Karpas-422 (cell line): ENCODE data around the gene IQCH. TPM values are rescaled to one million over a fixed set of nuclear protein-coding genes. Genes with fewer than 3 reads are reported as not detected.

Experiments used
- DNase-seq: peaks from one replicate; pipeline ENCODE4 v3.0.0-alpha.2; 2015
- H2AFZ ChIP-seq: fragments of 200-600 bp; sonication (generic); 2 replicates; pipeline ENCODE4 v1.6.1; 2014; ENCODE audit warnings: antibody characterized with exemption, low read length, mixed read lengths
- H3K27ac ChIP-seq: fragments of 200-600 bp; sonication (generic); 2 replicates; pipeline ENCODE4 v1.5.1; 2014; ENCODE audit warnings: mild to moderate bottlenecking, low read length, moderate library complexity
- H3K27me3 ChIP-seq: fragments of 200-600 bp; sonication (generic); 2 replicates; pipeline ENCODE4 v1.6.1; 2014; ENCODE audit warnings: low read length, mixed read lengths
- H3K36me3 ChIP-seq: fragments of 200-600 bp; sonication (generic); 2 replicates; pipeline ENCODE4 v1.6.1; 2014; ENCODE audit warnings: low read length, mixed read lengths; ENCODE audit not compliant: insufficient read depth
- H3K4me1 ChIP-seq: fragments of 200-600 bp; sonication (generic); 2 replicates; pipeline ENCODE4 v1.6.1; 2014; ENCODE audit warnings: mild to moderate bottlenecking, low read length, mixed read lengths
- H3K4me2 ChIP-seq: fragments of 200-600 bp; sonication (generic); 2 replicates; pipeline ENCODE4 v1.6.1; 2014; ENCODE audit warnings: low read length, low read depth, mild to moderate bottlenecking; ENCODE audit not compliant: poor library complexity, severe bottlenecking
- H3K4me3 ChIP-seq: fragments of 200-600 bp; sonication (generic); 2 replicates; pipeline ENCODE4 v1.5.1; 2014; ENCODE audit warnings: mild to moderate bottlenecking, antibody characterized with exemption, low read length, mixed read lengths
- H3K79me2 ChIP-seq: fragments of 200-600 bp; sonication (generic); 2 replicates; pipeline ENCODE4 v1.6.1; 2014; ENCODE audit warnings: mild to moderate bottlenecking, low read length, mixed read lengths
- H3K9ac ChIP-seq: fragments of 200-600 bp; sonication (generic); 2 replicates; pipeline ENCODE4 v1.6.0; 2014; ENCODE audit warnings: low read length
- H3K9me2 ChIP-seq: fragments of 200-600 bp; sonication (generic), shearing (Covaris generic); replicated peaks from 2 replicates; pipeline ENCODE4 v1.6.0; 2014; ENCODE audit warnings: mild to moderate bottlenecking, low read length, moderate library complexity; ENCODE audit not compliant: insufficient read depth
- H3K9me3 ChIP-seq: fragments of 300-700, 200-600 bp; sonication (generic); 2 replicates; pipeline ENCODE4 v1.6.1; 2014; ENCODE audit warnings: low read length, mixed read lengths
- H4K20me1 ChIP-seq: fragments of 200-600 bp; sonication (generic); 2 replicates; pipeline ENCODE4 v1.6.1; 2014; ENCODE audit warnings: mild to moderate bottlenecking, antibody characterized with exemption, low read length, low read depth; ENCODE audit not compliant: insufficient read depth
- total RNA-seq: library from RNA; depleted of rRNA; stranded (reverse); fragments of >200 nt; shearing (Covaris generic); gene quantifications from 2 replicates; pipeline ENCODE4 v1.2.3, GENCODE V29; 2014; ENCODE audit warnings: low replicate concordance; rRNA removed

IQCH gene
- total RNA-seq, 1 experiment from 2014 or later = 2.4 TPM

GRCh38 chr15:67548862-67549651 is 294.5 kb downstream of the IQCH start:
- H3K9ac ChIP-seq = peak overlapping the region; percentile 69
- H3K79me2 ChIP-seq = peaks cover 81% of the 10 kb centered on the region
- H3K27me3 ChIP-seq = no peaks in the 10 kb centered on the region

GRCh38 chr15:67549736-67550135 is 295.1 kb downstream of the IQCH start:
- H3K9me3 ChIP-seq = no peaks in the 10 kb centered on the region
- H3K79me2 ChIP-seq = peaks cover 82% of the 10 kb centered on the region
- peak; percentile 41 for DNase-seq
- no peaks in the 10 kb centered on the region for H4K20me1 ChIP-seq
- H3K4me2 ChIP-seq = peak overlapping the region; percentile 94
- H3K4me1 ChIP-seq = peaks cover 46% of the 10 kb centered on the region
- H3K4me3 ChIP-seq = peak overlapping the region; percentile 70
- H2AFZ ChIP-seq = no peak overlapping the region
- H3K9ac ChIP-seq = peak overlapping the region; percentile 69
- H3K27me3 ChIP-seq = no peaks in the 10 kb centered on the region
- H3K9me2 ChIP-seq = no peaks in the 10 kb centered on the region
- peaks cover 23% of the 10 kb centered on the region for H3K36me3 ChIP-seq
- H3K27ac ChIP-seq = peak overlapping the region; percentile 85

More at GRCh38 chr15:67548862-67549651, 294.5 kb downstream of the IQCH start:
- no peaks in the 10 kb centered on the region for H3K9me3 ChIP-seq
- H3K4me1 ChIP-seq = peaks cover 53% of the 10 kb centered on the region
- H2AFZ ChIP-seq = no peak overlapping the region
- DNase-seq = peak; percentile 92
- peak overlapping the region; percentile 85 for H3K27ac ChIP-seq
- H4K20me1 ChIP-seq = no peaks in the 10 kb centered on the region
- H3K4me3 ChIP-seq = peak overlapping the region; percentile 70
- H3K36me3 ChIP-seq = peaks cover 19% of the 10 kb centered on the region
- peak overlapping the region; percentile 94 for H3K4me2 ChIP-seq
- no peaks in the 10 kb centered on the region for H3K9me2 ChIP-seq

GRCh38 chr15:67550522-67550921 is 295.9 kb downstream of the IQCH start:
- no peaks in the 10 kb centered on the region for H3K9me2 ChIP-seq
- H3K4me2 ChIP-seq = peak overlapping the region; percentile 94
- no peaks in the 10 kb centered on the region for H3K27me3 ChIP-seq
- H3K36me3 ChIP-seq = peaks cover 24% of the 10 kb centered on the region
- no peaks in the 10 kb centered on the region for H3K9me3 ChIP-seq
- no peak overlapping the region for H2AFZ ChIP-seq
- no peak for DNase-seq
- peaks cover 38% of the 10 kb centered on the region for H3K4me1 ChIP-seq
- no peaks in the 10 kb centered on the region for H4K20me1 ChIP-seq
- peak overlapping the region; percentile 29; the same call in 1 of the 2 replicates for H3K9ac ChIP-seq
- H3K79me2 ChIP-seq = peaks cover 82% of the 10 kb centered on the region
- peak overlapping the region; percentile 85; the same call in 1 of the 2 replicates for H3K27ac ChIP-seq
- H3K4me3 ChIP-seq = no peak overlapping the region; the same call in 1 of the 2 replicates

GRCh38 chr15:67551207-67551743 is 296.7 kb downstream of the IQCH start:
- Histone ChIP-seq H4K20me1 (no peaks in the 10 kb centered on the region), H3K4me3 (no peak overlapping the region), H2AFZ (no peak overlapping the region), H3K79me2 (peaks cover 80% of the 10 kb centered on the region), H3K4me1 (peaks cover 34% of the 10 kb centered on the region), H3K9me3 (no peaks in the 10 kb centered on the region), H3K27me3 (no peaks in the 10 kb centered on the region), H3K4me2 (no peak overlapping the region), H3K27ac (no peak overlapping the region), H3K36me3 (peaks cover 28% of the 10 kb centered on the region), H3K9me2 (no peaks in the 10 kb centered on the region), H3K9ac (no peak overlapping the region)
- no peak for DNase-seq

Other genes with a start within 250 kb of the IQCH start
- 12.8 and 27.7 TPM in 2 replicates for gene SMAD3, start 189.2 kb upstream of the IQCH start, total RNA-seq
- gene AAGAB, start 125 bp upstream of the IQCH start, total RNA-seq = 30.6 and 46.3 TPM in 2 replicates